Esophagus squamous epithelium (tissue), 5 donors: ENCODE results near the gene CCDC18. TPM values are rescaled to one million over a fixed set of nuclear protein-coding genes. Genes with fewer than 3 reads are reported as not detected.

Experiments used
- DNase-seq: peaks from one replicate; lab custom pipeline; 2025; lab: John Stamatoyannopoulos, UW
- H3K27ac ChIP-seq, 4 donors: fragments of 200-600 bp; sonication (generic); one replicate each; pipeline ENCODE4 v1.5.1; 2016 to 2019; ENCODE audit warnings: mild to moderate bottlenecking in 1 of 4
- H3K27me3 ChIP-seq, 4 donors: fragments of 200-600 bp; sonication (generic); 1 replicate in 3 of 4; 2 replicates in 1 of 4; pipeline versions ENCODE4 v1.5.1 to v1.6.0; 2017 to 2021; ENCODE audit warnings: antibody characterized with exemption in 1 of 4
- H3K36me3 ChIP-seq, 3 donors: fragments of 200-600 bp; sonication (generic); one replicate each; pipeline ENCODE4 v1.5.1; 2016 to 2019
- H3K4me1 ChIP-seq, 3 donors: fragments of 200-600 bp; sonication (generic); one replicate each; pipeline ENCODE4 v1.5.1; 2017 to 2019
- H3K4me3 ChIP-seq, 4 donors: fragments of 200-600 bp; sonication (generic); 1 replicate in 3 of 4; 2 replicates in 1 of 4; pipeline ENCODE4 v1.5.1; 2016 to 2019; ENCODE audit warnings: mild to moderate bottlenecking in 2 of 4, moderate library complexity in 1 of 4
- H3K9me3 ChIP-seq, 3 donors: fragments of 200-600 bp; sonication (generic); one replicate each; pipeline ENCODE4 v1.5.1; 2016 to 2019
- POLR2A ChIP-seq, 4 donors: fragments of 450-650 bp; IDR thresholded peaks; one replicate each; pipeline ENCODE4 v1.6.1; 2017; ENCODE audit warnings: antibody characterized with exemption in 4 of 4, mild to moderate bottlenecking in 4 of 4, moderate library complexity in 3 of 4
- WGBS, 2 donors: methylation state at CpG; one replicate each; pipeline ENCODE4 v1.1.5; 2018; 5-methylcytosine and 5-hydroxymethylcytosine counted together
- intact Hi-C: fragments of 100-400 bp; cut with DNase I; formaldehyde crosslinking; loops from one replicate; pipeline ENCODE4 v1.15.0; 2022
- total RNA-seq, 4 donors: library from RNA; depleted of rRNA; stranded (reverse); fragments of >200 nt; gene quantifications; one replicate each; pipeline ENCODE4 v1.1.0, GENCODE V29; 2016
- TF ChIP-seq, protein P1 (sequence below), 6 experiments: fragments of 450-650 bp in 4 of 6; fragments of 200-600 bp in 2 of 6; sonication (generic) in 2 of 6; IDR thresholded peaks; one replicate each; pipeline ENCODE4 v1.5.1; 2016 to 2019; ENCODE audit warnings: antibody characterized with exemption in 6 of 6, mild to moderate bottlenecking in 4 of 6, moderate library complexity in 4 of 6
- donor health status: DM: yes; HTN: yes; CAD: no.

Gene CCDC18
- total RNA-seq, 4 donors from 2014 or later, result 6.1 to 11.7 (median 7.0) TPM

DNA sequence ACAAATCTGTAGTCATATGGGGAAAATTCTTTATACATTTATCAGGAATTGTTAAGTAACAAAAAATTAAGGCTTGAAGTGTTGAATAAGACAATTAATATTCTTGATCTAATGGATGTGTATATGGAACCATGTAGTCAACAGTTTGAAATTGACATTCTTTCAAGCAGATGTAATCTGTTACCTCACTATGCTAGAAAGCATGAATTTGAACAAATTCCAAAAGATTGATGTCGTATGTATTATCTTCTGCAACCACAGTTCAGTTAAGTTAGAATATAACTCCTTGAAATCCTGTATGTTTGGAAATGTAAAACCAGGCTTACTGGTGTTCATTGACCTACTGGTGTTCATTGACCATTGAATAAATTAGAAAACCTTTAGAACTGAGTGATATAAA is 16.1 kb downstream of the CCDC18 start:
- DNase-seq, result no peak
- no peaks in the 10 kb centered on the region for H3K9me3 ChIP-seq
- TF ChIP-seq POLR2A (IDR thresholded peaks at IDR 0.05), result no peak
- TF ChIP-seq, protein P1, sequence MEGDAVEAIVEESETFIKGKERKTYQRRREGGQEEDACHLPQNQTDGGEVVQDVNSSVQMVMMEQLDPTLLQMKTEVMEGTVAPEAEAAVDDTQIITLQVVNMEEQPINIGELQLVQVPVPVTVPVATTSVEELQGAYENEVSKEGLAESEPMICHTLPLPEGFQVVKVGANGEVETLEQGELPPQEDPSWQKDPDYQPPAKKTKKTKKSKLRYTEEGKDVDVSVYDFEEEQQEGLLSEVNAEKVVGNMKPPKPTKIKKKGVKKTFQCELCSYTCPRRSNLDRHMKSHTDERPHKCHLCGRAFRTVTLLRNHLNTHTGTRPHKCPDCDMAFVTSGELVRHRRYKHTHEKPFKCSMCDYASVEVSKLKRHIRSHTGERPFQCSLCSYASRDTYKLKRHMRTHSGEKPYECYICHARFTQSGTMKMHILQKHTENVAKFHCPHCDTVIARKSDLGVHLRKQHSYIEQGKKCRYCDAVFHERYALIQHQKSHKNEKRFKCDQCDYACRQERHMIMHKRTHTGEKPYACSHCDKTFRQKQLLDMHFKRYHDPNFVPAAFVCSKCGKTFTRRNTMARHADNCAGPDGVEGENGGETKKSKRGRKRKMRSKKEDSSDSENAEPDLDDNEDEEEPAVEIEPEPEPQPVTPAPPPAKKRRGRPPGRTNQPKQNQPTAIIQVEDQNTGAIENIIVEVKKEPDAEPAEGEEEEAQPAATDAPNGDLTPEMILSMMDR (IDR thresholded peaks at IDR 0.05), result no peak
- no peak overlapping the region for H3K27ac ChIP-seq
- H3K36me3 ChIP-seq, result peaks cover 0 to 9% (median 0%) of the 10 kb centered on the region in 3 donors
- WGBS, 2 donors, result 86 to 91% methylated on average over 1 of the region's 1 CpG
- intact Hi-C loops, result no loop called here
- no peak overlapping the region for H3K4me3 ChIP-seq
- H3K27me3 ChIP-seq, result no peaks in the 10 kb centered on the region
- H3K4me1 ChIP-seq, result no peaks in the 10 kb centered on the region

DNA sequence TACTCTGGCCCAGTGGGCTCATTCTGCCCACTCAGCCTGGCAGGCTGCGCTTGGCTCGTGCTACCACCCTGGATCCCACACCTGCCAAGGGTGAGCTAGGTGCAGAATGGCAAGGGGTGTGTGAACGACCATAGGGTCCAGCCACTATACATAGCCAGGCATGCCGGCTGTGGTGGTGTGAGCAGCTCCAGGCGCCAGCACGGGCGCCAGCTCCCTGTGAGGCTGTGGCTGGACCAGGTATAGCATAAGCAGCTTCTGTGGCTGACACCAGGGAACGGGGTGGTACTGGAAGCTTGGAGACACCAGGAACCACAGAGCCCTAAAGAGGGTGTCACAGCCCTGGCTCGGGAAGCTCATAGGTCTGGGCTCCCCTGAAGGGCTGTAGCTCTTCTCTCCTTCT is 18.6 kb downstream of the CCDC18 start:
- no peaks in the 10 kb centered on the region for H3K9me3 ChIP-seq
- H3K4me1 ChIP-seq, result no peaks in the 10 kb centered on the region
- no peak overlapping the region for H3K27ac ChIP-seq
- 100% methylated on average over 2 to 5 of the region's 9 CpGs for WGBS, 2 donors
- intact Hi-C loops, result no loop called here
- H3K4me3 ChIP-seq, result no peak overlapping the region
- TF ChIP-seq POLR2A (IDR thresholded peaks at IDR 0.05), result no peak
- TF ChIP-seq, protein P1 (IDR thresholded peaks at IDR 0.05), result no peak
- no peaks in the 10 kb centered on the region for H3K27me3 ChIP-seq
- peaks cover 0 to 9% (median 0%) of the 10 kb centered on the region in 3 donors for H3K36me3 ChIP-seq
- DNase-seq, result no peak

DNA sequence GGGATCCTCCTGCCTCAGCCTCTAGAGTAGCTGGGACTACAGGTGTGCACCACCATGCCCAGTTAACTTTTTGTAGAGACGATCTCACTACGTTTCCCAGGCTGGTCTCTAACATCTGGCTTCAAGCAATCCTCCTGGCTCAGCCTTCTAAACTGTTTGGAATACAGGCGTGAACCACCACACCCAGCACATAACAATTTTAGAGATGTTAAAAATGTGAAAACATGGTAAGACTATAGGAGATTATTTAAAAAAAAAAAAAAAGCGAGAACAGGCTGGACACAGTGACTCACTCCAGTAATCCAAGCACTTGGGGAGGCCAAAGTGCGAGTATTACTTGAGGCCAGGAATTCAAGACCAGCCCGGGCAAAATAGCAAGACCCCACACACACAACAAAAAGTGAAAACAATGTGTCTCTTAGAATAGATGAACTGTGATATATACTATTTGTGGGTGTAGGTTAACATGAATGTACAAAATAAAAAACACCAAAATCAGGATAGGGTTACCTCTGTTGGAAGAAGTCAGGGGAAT is 19.6 kb downstream of the CCDC18 start:
- peaks cover 0 to 9% (median 0%) of the 10 kb centered on the region in 3 donors for H3K36me3 ChIP-seq
- H3K27me3 ChIP-seq, result no peaks in the 10 kb centered on the region
- H3K27ac ChIP-seq, result no peak overlapping the region
- H3K9me3 ChIP-seq, result no peaks in the 10 kb centered on the region
- no peak for DNase-seq
- TF ChIP-seq POLR2A (IDR thresholded peaks at IDR 0.05), result no peak
- TF ChIP-seq, protein P1 (IDR thresholded peaks at IDR 0.05), result no peak
- intact Hi-C loops, result no loop called here
- H3K4me3 ChIP-seq, result no peak overlapping the region
- no peaks in the 10 kb centered on the region for H3K4me1 ChIP-seq
- WGBS, 2 donors, result 82 to 86% methylated on average over 3 to 6 of the region's 6 CpGs

DNA sequence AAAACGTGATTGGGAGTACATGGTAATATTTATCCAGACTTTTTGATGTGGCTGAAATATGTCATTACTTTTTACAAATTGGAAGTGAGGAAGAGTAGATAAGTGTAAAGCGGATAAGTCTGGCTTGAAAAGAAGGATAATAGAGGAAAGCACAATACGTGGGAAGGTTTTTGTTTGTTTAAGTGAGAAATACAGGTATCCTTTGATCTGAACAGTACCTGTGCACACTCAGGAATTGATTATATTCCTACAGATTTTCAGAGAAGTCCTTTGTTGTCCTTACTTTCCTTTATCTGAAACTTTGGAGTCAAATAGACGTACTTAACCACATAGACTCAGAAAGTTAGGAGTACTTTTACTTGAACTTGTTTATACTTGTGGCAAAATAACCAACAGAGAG is 20.2 kb downstream of the CCDC18 start:
- Histone ChIP-seq H3K27me3 (no peaks in the 10 kb centered on the region), H3K9me3 (no peaks in the 10 kb centered on the region), H3K4me1 (no peaks in the 10 kb centered on the region), H3K4me3 (no peak overlapping the region), H3K36me3 (peaks cover 0 to 4% (median 0%) of the 10 kb centered on the region in 3 donors), H3K27ac (no peak overlapping the region)
- no peak for TF ChIP-seq POLR2A (IDR thresholded peaks at IDR 0.05)
- TF ChIP-seq, protein P1 (IDR thresholded peaks at IDR 0.05), result no peak
- no peak for DNase-seq
- WGBS, 2 donors, result 83 to 84% methylated on average over 4 of the region's 4 CpGs
- intact Hi-C loops, result no loop called here

DNA sequence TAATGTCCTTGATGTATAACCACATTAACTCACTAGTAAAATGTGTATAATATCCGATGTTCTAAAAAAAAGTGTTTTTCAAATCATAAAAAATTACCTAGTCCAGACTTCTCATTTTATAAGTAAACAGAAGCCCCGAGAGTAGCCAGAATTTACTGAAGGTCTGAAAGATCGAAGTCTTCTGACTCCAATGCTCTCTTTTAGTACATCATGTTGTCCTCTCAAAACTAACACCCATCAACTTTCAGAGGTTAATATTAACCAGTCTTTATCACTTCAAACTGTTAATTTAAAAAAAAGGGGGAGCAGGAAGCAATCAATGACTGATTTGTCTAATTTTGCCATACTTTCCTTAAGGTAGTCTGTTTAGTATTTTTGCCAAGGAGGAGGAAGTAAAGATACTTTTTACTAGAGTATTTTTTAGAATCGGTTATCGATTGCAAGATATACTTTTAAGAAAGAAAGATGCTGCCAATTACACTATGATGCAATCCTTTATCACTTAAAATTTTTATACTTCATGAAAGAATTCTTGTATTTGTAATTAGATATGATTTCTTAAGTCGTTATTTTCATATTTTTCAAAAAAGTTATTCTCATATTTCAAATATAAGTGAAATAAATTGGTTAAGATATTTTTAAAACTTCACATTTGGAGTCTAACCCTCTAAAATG is 25.5 kb downstream of the CCDC18 start:
- DNase-seq, result no peak
- H3K4me1 ChIP-seq, result no peaks in the 10 kb centered on the region
- no peaks in the 10 kb centered on the region for H3K9me3 ChIP-seq
- TF ChIP-seq, protein P1 (IDR thresholded peaks at IDR 0.05), result no peak
- no peak for TF ChIP-seq POLR2A (IDR thresholded peaks at IDR 0.05)
- no peaks in the 10 kb centered on the region for H3K36me3 ChIP-seq
- no peaks in the 10 kb centered on the region for H3K27me3 ChIP-seq
- H3K4me3 ChIP-seq, result no peak overlapping the region
- no peak overlapping the region for H3K27ac ChIP-seq
- WGBS, 2 donors, result 86 to 91% methylated on average over 6 of the region's 6 CpGs
- intact Hi-C loops, result no loop called here
